SK-N-SH treated with all-trans-retinoic acid at 6 μM for 48 hours (cell line): ENCODE measurements around the gene C11orf91.

ENCODE experiments used
- ATAC-seq: fragments of 200-7000 bp; cut with Tn5 transposase; 3 replicates; pipeline ENCODE4 v1.9.1; 2020; ENCODE audit warnings: mild to moderate bottlenecking, moderate library complexity
- ARNTL ChIP-seq: fragments of 450-650 bp; formaldehyde crosslinking; IDR thresholded peaks from 2 replicates; pipeline ENCODE4 v1.5.0; 2020; ENCODE audit warnings: low read depth, mild to moderate bottlenecking, moderate library complexity, borderline replicate concordance
- BACH2 ChIP-seq: fragments of 250-450 bp; sonication (Bioruptor Pico); IDR thresholded peaks from 2 replicates; pipeline ENCODE4 v1.9.0; 2021; ENCODE audit warnings: mild to moderate bottlenecking, borderline replicate concordance
- CREB5 ChIP-seq: fragments of 250-450 bp; sonication (Bioruptor Pico); IDR thresholded peaks from 2 replicates; pipeline ENCODE4 v1.5.1; 2020; ENCODE audit warnings: low read depth, mild to moderate bottlenecking, moderate library complexity
- CSDC2 ChIP-seq: fragments of 250-450 bp; sonication (Bioruptor Pico); IDR thresholded peaks from 2 replicates; pipeline ENCODE4 v1.5.0; 2020; ENCODE audit warnings: mild to moderate bottlenecking, moderate library complexity
- ESRRG ChIP-seq: fragments of 250-450 bp; sonication (Bioruptor Pico); IDR thresholded peaks from 2 replicates; pipeline ENCODE4 v1.6.1; 2021; ENCODE audit warnings: mild to moderate bottlenecking
- GLIS3 ChIP-seq: fragments of 250-450 bp; sonication (Bioruptor Pico); IDR thresholded peaks from 2 replicates; pipeline ENCODE4 v1.5.0; 2020; ENCODE audit warnings: mild to moderate bottlenecking, moderate library complexity
- ISL1 ChIP-seq: fragments of 250-450 bp; sonication (Bioruptor Pico); IDR thresholded peaks from 2 replicates; pipeline ENCODE4 v2.1.2; 2022; ENCODE audit warnings: mild to moderate bottlenecking, moderate library complexity
- PATZ1 ChIP-seq: fragments of 250-450 bp; sonication (Bioruptor Pico); IDR thresholded peaks from 2 replicates; pipeline ENCODE4 v1.8.0; 2020; ENCODE audit warnings: mild to moderate bottlenecking, moderate library complexity, borderline replicate concordance
- PPARA ChIP-seq: fragments of 250-450 bp; sonication (Bioruptor Pico); IDR thresholded peaks from 2 replicates; pipeline ENCODE4 v1.5.0; 2020; ENCODE audit warnings: mild to moderate bottlenecking, borderline replicate concordance
- RARB ChIP-seq: fragments of 250-450 bp; sonication (Bioruptor Pico); IDR thresholded peaks from 2 replicates; pipeline ENCODE4 v1.8.0; 2021; ENCODE audit warnings: mild to moderate bottlenecking, moderate library complexity
- SNAI2 ChIP-seq: fragments of 250-450 bp; sonication (Bioruptor Pico); IDR thresholded peaks from 2 replicates; pipeline ENCODE4 v1.5.0; 2020; ENCODE audit warnings: mild to moderate bottlenecking, moderate library complexity
- TCF4 ChIP-seq: fragments of 250-450 bp; sonication (Bioruptor Pico); IDR thresholded peaks from 2 replicates; pipeline ENCODE4 v1.8.0; 2021; ENCODE audit warnings: mild to moderate bottlenecking, moderate library complexity, borderline replicate concordance
- TOX ChIP-seq: fragments of 250-450 bp; sonication (Bioruptor Pico); IDR thresholded peaks from 2 replicates; pipeline ENCODE4 v1.8.0; 2021; ENCODE audit warnings: mild to moderate bottlenecking, moderate library complexity, borderline replicate concordance
- TSHZ2 ChIP-seq: fragments of 250-450 bp; sonication (Bioruptor Pico); IDR thresholded peaks from 2 replicates; pipeline ENCODE4 v1.5.0; 2020; ENCODE audit warnings: mild to moderate bottlenecking, moderate library complexity
- ZC3H10 ChIP-seq: fragments of 250-450 bp; sonication (Bioruptor Pico); IDR thresholded peaks from 2 replicates; pipeline ENCODE4 v1.5.1; 2021; ENCODE audit warnings: mild to moderate bottlenecking, moderate library complexity
- ZFP3 ChIP-seq: fragments of 250-450 bp; sonication (Bioruptor Pico); IDR thresholded peaks from 2 replicates; pipeline ENCODE4 v1.5.0; 2020; ENCODE audit warnings: mild to moderate bottlenecking, moderate library complexity
- ZNF565 ChIP-seq: fragments of 450-650 bp; formaldehyde crosslinking; conservative IDR thresholded peaks from 2 replicates; pipeline ENCODE4 v1.5.0; 2020; ENCODE audit warnings: low read depth, mild to moderate bottlenecking, moderate library complexity
- ZNF70 ChIP-seq: fragments of 450-650 bp; formaldehyde crosslinking; IDR thresholded peaks from 2 replicates; pipeline ENCODE4 v1.5.0; 2020; ENCODE audit warnings: mild to moderate bottlenecking, moderate library complexity
- ZNF8 ChIP-seq: fragments of 450-650 bp; formaldehyde crosslinking; IDR thresholded peaks from 2 replicates; pipeline ENCODE4 v1.5.0; 2020; ENCODE audit warnings: mild to moderate bottlenecking, moderate library complexity
- TF ChIP-seq, protein P1 (sequence below): fragments of 250-450 bp; sonication (Bioruptor Pico); IDR thresholded peaks from 2 replicates; pipeline ENCODE4 v1.8.0; 2021; ENCODE audit warnings: low read depth, mild to moderate bottlenecking, moderate library complexity, borderline replicate concordance
- TF ChIP-seq, protein P2 (sequence below): fragments of 250-450 bp; sonication (Bioruptor Pico); IDR thresholded peaks from 2 replicates; pipeline ENCODE4 v1.5.1; 2021; ENCODE audit warnings: mild to moderate bottlenecking, moderate library complexity

The C11orf91 gene

DNA sequence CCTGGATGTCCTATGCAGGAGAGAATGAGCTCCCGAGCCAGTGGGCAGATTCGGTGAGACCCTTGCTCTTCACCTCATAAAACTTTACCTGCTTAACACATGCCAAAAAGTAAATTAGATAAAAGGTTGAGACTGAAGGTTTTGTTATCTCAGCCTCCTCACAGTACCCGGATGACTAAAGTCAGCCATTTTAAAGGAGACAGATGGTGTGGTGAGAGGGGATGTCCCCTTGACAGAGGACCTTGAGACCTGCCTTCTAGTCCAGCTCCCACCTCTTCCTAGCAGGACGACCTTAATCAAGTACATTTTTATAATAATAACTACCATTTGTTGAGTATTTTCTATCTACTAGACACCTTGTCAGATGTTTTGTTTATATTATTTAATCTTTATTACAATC is 39.7 kb downstream of the C11orf91 start:
- TF ChIP-seq ISL1 (CRISPR knock-in tag) (no peak), CREB5 (CRISPR knock-in tag) (no peak), ZNF70 (CRISPR knock-in tag) (no peak), ZNF565 (CRISPR knock-in tag) (no peak), SNAI2 (CRISPR knock-in tag) (no peak), GLIS3 (no peak)
- ATAC-seq, result no peak

GRCh38 chr11:33659370-33660139 is 41.1 kb downstream of the C11orf91 start:
- TF ChIP-seq GLIS3, result no peak
- no peak for TF ChIP-seq TOX (CRISPR knock-in tag)
- TF ChIP-seq ZFP3, result no peak
- TF ChIP-seq ISL1 (CRISPR knock-in tag), result no peak
- no peak for TF ChIP-seq ZNF8
- no peak for TF ChIP-seq BACH2 (CRISPR knock-in tag)
- TF ChIP-seq ZC3H10 (CRISPR knock-in tag), result no peak
- TF ChIP-seq ESRRG (CRISPR knock-in tag), result no peak
- TF ChIP-seq, protein P1, sequence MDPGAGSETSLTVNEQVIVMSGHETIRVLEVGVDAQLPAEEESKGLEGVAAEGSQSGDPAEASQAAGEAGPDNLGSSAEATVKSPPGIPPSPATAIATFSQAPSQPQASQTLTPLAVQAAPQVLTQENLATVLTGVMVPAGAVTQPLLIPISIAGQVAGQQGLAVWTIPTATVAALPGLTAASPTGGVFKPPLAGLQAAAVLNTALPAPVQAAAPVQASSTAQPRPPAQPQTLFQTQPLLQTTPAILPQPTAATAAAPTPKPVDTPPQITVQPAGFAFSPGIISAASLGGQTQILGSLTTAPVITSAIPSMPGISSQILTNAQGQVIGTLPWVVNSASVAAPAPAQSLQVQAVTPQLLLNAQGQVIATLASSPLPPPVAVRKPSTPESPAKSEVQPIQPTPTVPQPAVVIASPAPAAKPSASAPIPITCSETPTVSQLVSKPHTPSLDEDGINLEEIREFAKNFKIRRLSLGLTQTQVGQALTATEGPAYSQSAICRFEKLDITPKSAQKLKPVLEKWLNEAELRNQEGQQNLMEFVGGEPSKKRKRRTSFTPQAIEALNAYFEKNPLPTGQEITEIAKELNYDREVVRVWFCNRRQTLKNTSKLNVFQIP (CRISPR knock-in tag), result no peak
- TF ChIP-seq RARB (CRISPR knock-in tag), result no peak
- no peak for TF ChIP-seq TSHZ2 (CRISPR knock-in tag)
- TF ChIP-seq ZNF565 (CRISPR knock-in tag), result no peak
- no peak for TF ChIP-seq CREB5 (CRISPR knock-in tag)
- TF ChIP-seq SNAI2 (CRISPR knock-in tag), result no peak
- TF ChIP-seq, all 23 proteins: peak for 0
- no peak for ATAC-seq

GRCh38 chr11:33658195-33658900 is 42.3 kb downstream of the C11orf91 start:
- ATAC-seq, result no peak
- TF ChIP-seq ZNF70 (CRISPR knock-in tag), result no peak
- no peak for TF ChIP-seq TOX (CRISPR knock-in tag)
- TF ChIP-seq CREB5 (CRISPR knock-in tag), result no peak
- TF ChIP-seq, protein P2, sequence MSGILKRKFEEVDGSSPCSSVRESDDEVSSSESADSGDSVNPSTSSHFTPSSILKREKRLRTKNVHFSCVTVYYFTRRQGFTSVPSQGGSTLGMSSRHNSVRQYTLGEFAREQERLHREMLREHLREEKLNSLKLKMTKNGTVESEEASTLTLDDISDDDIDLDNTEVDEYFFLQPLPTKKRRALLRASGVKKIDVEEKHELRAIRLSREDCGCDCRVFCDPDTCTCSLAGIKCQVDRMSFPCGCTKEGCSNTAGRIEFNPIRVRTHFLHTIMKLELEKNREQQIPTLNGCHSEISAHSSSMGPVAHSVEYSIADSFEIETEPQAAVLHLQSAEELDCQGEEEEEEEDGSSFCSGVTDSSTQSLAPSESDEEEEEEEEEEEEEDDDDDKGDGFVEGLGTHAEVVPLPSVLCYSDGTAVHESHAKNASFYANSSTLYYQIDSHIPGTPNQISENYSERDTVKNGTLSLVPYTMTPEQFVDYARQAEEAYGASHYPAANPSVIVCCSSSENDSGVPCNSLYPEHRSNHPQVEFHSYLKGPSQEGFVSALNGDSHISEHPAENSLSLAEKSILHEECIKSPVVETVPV (CRISPR knock-in tag), result no peak
- no peak for TF ChIP-seq PPARA (CRISPR knock-in tag)
- TF ChIP-seq ZNF565 (CRISPR knock-in tag), result no peak
- TF ChIP-seq TCF4, result no peak
- TF ChIP-seq ARNTL (CRISPR knock-in tag), result no peak
- no peak for TF ChIP-seq CSDC2
- no peak for TF ChIP-seq BACH2 (CRISPR knock-in tag)
- TF ChIP-seq GLIS3, result no peak
- TF ChIP-seq, protein P1 (CRISPR knock-in tag), result no peak
- TF ChIP-seq PATZ1, result no peak
